ENCODE data around the gene NUP107. TPM values are rescaled to one million over a fixed set of nuclear protein-coding genes. Genes with fewer than 3 reads are reported as not detected.

NUP107 gene
- total and polyA plus RNA-seq, 12 donors: 9.9 to 25.7 (median 21.8) TPM

DNA sequence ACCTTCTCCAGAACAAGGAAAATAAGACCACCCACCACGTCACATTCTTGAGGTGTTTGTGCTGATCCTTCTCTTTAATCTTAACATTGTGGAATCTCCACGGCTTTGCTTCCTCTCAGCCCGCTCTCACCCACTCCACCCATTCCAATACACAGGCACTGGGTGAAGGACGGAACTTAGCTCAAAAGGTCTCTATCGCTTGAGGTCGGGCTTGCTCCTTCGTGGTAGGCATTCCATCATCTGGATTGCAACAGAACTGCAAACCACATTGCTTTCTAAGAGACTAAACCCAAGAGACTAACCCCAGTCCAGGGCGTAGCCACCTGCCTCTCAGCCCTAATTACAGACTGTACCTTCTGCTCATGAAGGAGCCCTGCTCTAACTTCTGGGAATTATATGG, 97.2 kb downstream of the NUP107 start:
- peak in 2 of 8 donors; percentile 17 to 43 for ATAC-seq
- Histone ChIP-seq H3K27ac (peak overlapping the region in 1 of 10 donors; percentile 26), H3K4me3 (no peak overlapping the region), H3K36me3 (no peaks in the 10 kb centered on the region), H3K27me3 (no peaks in the 10 kb centered on the region), H3K9me3 (no peaks in the 10 kb centered on the region), H3K4me1 (peaks cover 0 to 51% (median 5%) of the 10 kb centered on the region in 9 donors)
- 83% methylated on average over 8 of the region's 8 CpGs for WGBS, 2 donors
- DNase-seq: no peak
- TF ChIP-seq CTCF (IDR thresholded peaks at IDR 0.05): no peak
- intact Hi-C loops (cut with DNase I): no loop called here

DNA sequence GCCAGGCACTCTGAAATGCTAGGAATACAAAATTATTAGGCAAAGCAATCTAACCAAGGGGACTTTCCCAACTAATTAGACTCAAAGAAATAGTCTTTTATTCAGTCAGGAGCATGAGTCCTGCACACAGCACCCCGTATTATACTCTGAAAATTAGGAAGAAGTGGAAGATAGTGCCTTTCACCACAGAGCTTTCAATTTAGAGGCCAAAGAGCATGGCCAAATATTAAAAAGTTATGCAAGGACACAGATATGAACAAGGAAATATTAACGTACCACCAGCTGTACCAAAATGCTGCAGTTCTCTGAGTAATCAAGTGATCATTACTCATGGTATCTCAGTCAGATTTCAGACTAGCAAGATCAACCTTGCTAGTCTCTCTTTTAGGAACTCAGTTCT, 98.6 kb downstream of the NUP107 start:
- Histone ChIP-seq H3K36me3 (no peaks in the 10 kb centered on the region), H3K4me1 (peaks cover 0 to 51% (median 5%) of the 10 kb centered on the region in 9 donors), H3K4me3 (no peak overlapping the region), H3K27me3 (no peaks in the 10 kb centered on the region), H3K9me3 (no peaks in the 10 kb centered on the region), H3K27ac (peak overlapping the region in 1 of 10 donors; percentile 83)
- ATAC-seq (peak in 1 of 8 donors; percentile 52), DNase-seq (no peak)
- WGBS, 2 donors: 65 to 80% methylated on average over 2 of the region's 2 CpGs
- no peak for TF ChIP-seq CTCF (IDR thresholded peaks at IDR 0.05)
- intact Hi-C loops (cut with DNase I): no loop called here

DNA sequence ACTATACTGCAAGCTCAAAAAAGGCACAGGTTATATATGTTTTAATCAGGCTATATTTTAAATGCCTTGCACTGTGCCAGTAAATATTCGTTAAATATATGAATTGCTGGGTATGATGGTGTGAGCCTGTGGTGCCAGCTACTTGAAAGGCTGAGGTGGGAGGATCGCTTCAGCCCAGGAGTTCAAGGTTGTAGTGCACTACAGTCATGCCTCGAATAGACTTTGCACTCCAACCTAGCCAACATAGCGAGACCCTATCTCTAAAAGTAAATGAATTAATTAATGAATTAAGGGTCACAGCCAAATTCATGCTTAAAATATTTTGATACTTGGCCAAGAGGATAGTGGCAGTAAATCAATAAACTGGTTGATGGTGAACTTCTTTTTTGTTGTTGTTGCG, 99.0 kb downstream of the NUP107 start:
- Histone ChIP-seq H3K4me1 (peaks cover 0 to 51% (median 5%) of the 10 kb centered on the region in 9 donors), H3K36me3 (no peaks in the 10 kb centered on the region)

DNA sequence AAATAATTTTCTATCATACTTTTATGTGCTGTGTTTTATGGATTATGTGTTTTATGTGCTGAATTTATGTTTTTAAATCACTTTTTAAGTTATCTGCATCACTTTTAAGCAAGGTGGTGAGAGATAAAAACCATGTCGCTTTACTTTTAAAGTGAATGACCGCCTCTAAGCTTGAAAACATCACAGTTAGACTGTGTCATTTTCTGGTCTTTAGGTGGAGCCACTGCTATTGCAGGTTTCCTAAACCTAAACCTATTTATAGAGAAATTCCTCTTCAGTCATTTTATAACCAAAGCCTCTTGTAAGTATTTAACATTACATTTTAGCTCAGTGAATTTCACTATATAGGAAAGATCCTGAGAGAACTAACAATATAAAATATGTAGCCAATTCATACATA, 100.2 kb downstream of the NUP107 start:
- no peaks in the 10 kb centered on the region for H3K27me3 ChIP-seq
- peaks cover 0 to 51% (median 5%) of the 10 kb centered on the region in 9 donors for H3K4me1 ChIP-seq
- 84 to 86% methylated on average over 2 of the region's 2 CpGs for WGBS, 2 donors
- no peaks in the 10 kb centered on the region for H3K9me3 ChIP-seq
- no peak for DNase-seq
- peak overlapping the region in 8 of 10 donors; percentile 20 to 83 (median 51) for H3K27ac ChIP-seq
- TF ChIP-seq CTCF (IDR thresholded peaks at IDR 0.05): no peak
- ATAC-seq: no peak
- no peaks in the 10 kb centered on the region for H3K36me3 ChIP-seq
- H3K4me3 ChIP-seq: no peak overlapping the region
- intact Hi-C loops (cut with DNase I): no loop called here

More for the DNA sequence above, 99.0 kb downstream of the NUP107 start:
- intact Hi-C loops (cut with DNase I): no loop called here
- H3K27me3 ChIP-seq: no peaks in the 10 kb centered on the region
- no peak for TF ChIP-seq CTCF (IDR thresholded peaks at IDR 0.05)
- H3K4me3 ChIP-seq: no peak overlapping the region
- WGBS, 2 donors: 92 to 93% methylated on average over 5 of the region's 5 CpGs
- DNase-seq (no peak), ATAC-seq (no peak)
- H3K27ac ChIP-seq: peak overlapping the region in 1 of 10 donors; percentile 83
- H3K9me3 ChIP-seq: no peaks in the 10 kb centered on the region
